ENCODE data around the gene LRP3.
"Not testable (repeated sequence)": the region's sequence is repeated elsewhere in the genome, so short reads cannot be mapped to it uniquely, and the experiment has no call there.

- TF ChIP-seq CTCF (conservative IDR thresholded peaks at IDR 0.05; ENCODE audit: low read depth in 2 of 2); POLR2AphosphoS5 (IDR thresholded peaks at IDR 0.05; ENCODE audit: low read depth); REST (IDR thresholded peaks at IDR 0.05; ENCODE audit: unreplicated experiment): not testable (repeated sequence)
Measured at GRCh38 chr19:33209850-33210230, 15.7 kb downstream of the LRP3 start.
